ENCODE measurements around the gene TBC1D3G.
A peak's percentile ranks its signal among the peaks of the same experiment; 100 is the strongest.
"Not testable (repeated sequence)": the region's sequence is repeated elsewhere in the genome, so short reads cannot be mapped to it uniquely, and the experiment has no call there.

TBC1D3G gene

DNA sequence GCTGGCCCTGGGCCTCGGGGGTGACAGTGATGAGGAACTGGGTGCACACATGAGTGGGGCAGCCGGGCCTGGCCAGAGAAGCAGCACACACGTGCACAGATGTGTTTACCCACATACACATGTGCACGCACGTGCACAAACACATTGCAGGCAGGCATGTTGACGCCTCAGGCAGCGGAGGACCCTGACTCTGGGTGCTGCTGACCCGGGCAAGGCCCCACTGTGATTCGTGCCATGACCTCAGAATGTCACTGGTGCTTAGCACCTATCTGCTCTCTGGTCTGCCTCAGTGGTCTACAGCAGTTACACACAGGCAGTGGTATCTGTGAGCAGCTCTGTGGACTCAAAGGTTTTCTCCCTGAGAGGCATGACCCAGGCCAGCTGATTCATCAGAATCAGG is at the start of gene TBC1D3G:
Gene TBC1D3G (plus strand): TSS at position 301 of the 400 bp plus-strand sequence. CDS start 1,528 bp downstream, outside the sequence.
- ATAC-seq: not testable (repeated sequence)

DNA sequence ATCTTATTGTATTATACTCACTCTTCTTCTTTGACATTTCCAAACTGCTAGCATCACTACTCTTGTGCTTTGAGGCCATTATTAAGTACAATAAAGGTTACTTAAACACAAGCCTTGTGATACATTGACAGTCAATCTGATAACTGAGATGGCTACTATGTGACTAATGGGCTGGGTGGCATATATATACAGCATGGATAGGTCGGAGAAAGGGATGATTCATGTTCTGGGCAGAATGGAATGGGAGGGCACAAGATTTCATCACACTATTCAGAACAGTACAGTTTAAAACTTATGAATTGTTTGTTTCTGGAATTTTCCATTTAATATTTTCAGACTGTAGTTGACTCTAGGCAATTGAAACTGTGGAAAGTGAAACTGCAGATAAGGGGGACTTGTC is 40.4 kb upstream of the TBC1D3G start:
- ATAC-seq: not testable (repeated sequence)

DNA sequence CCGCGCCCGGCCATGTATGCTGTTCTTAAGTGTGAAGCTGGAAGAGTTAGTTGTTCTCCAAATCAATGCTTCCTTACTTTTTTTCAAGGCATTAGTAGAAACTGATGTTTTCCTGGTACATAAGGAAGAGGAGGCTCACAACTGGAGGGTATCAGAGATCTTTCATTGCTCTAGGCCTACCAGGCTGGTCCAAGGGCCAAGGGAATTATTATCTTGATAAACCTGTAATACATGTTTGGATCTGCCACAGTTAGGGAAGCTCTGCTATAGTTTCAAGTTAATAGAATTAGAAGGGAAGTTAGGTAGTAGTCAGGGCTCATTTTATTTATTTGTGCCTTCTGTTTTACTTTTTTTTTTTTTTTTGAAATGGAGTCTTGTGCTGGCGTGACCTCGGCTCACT is 39.5 kb upstream of the TBC1D3G start:
- not testable (repeated sequence) for ATAC-seq

DNA sequence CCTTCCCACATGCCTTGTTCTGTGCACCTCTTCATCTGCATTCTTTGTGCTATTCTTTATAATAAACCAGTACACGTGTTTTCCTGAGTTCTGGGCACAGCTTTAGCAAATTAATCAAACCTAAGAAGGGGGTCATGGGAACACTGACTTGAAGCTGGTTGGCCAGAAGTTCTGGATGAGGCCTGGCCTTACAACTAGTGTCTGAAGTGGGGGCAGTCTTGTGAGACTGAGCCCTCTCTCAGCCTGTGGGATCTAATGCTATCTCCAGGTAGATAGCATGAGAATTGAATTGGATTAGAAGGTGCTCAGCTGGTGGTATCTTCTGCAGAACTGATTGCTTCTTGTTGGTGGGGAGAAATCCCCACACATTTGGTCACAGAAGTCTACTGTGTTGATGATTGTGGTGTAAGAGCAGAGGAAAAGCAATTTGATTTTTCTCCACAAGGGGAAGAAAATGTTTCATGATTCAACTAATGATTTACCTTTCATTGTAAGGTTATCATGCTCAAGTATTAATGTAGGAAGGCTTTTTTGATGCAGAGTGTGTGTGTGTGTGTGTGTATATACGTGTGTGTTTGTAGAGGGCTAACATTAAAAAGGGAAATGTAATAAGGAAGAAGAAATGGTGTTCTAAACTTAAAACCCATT is 33.6 kb upstream of the TBC1D3G start:
- ATAC-seq: not testable (repeated sequence)

DNA sequence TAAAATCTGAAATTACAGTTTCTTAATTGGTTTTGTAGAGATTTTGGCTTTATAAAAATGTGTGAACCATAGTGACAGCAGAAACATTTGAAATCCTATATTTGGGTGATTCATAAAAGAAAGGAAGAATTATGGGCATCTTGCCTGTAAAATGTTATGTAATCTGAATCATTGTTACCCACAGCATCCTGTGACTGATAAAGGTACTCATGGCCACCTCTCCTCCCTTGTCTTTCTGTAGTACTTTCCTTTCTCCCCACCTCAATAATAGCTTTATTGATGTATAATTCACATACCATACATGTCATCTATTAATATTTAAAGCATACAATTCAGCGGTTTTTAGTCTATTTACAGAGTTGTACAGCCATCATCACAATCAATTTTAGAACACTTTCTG is 28.5 kb upstream of the TBC1D3G start:
- peak; percentile 51 to 69 for ATAC-seq

DNA sequence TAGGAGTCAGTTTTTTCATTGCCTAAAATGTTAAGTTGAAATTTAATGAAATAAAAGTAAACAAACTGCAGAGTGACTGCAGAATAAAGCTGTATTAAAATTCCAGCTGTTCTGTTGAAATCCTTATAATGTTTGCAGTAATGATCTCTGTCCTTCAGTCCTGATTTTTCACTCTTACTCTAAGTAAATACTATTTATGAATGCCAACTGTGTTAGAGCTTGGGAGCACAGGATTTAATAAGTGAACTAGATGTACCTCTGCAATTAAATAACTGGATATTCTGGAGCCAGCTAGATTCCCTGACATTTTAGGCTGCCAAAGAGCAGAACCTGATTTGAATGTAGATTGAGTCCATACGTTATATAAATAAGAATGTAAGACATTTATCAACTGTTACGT is 7.9 kb upstream of the TBC1D3G start:
- not testable (repeated sequence) for ATAC-seq

DNA sequence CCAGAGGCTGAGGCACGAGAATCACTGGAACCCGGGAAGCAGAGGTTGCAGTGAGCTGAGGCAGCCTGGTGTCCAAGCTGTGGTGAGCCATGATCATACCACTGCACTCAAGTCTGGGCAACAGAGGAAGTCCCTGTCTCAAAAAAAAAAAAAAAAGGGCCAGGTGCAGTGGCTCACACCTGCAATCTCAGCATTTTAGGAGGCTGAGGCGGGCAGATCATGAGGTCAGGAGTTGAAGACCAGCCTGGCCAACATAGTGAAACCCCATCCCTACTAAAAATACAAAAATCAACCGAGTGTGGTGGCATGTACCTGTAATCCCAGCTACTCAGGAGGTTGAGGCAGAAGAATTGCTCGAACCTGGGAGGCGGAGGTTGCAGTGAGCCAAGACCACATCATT is 38.8 kb downstream of the TBC1D3G start:
- ATAC-seq: not testable (repeated sequence)

DNA sequence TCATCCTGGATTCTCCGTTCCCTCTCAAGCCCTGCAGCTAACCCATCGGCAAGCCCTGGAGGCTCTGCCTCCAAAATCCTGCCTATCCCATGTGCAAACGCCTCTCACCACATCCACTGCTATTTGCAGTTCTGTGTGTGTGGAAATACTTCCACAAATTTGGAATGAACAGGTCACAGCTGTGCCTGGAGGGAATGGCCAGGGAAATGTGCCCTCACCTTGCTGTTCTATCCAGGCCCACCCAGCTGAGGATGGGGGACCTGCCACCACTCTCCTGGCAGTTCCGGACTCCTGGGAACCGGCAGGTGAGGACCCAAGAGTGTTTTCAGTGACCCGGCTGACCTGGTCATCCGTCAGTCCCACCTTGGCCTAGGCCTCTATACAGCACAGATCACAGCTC is 52.3 kb downstream of the TBC1D3G start:
- ATAC-seq: not testable (repeated sequence)

All from activated CD4-positive, CD25-positive, alpha-beta regulatory T cell treated with anti-CD3 and anti-CD28 coated beads, Interleukin-2, amount 50 U/mL, for 24 hours (primary cell).